GM20431 (cell line): ENCODE data around the gene ABHD14A.
"Not testable (repeated sequence)": the region's sequence is repeated elsewhere in the genome, so short reads cannot be mapped to it uniquely, and the experiment has no call there.

Experiments
- in situ Hi-C: fragments of 300-500 bp; cut with MseI, MboI; formaldehyde crosslinking; loops from one replicate; pipeline ENCODE4 v1.15.0; 2020; ENCODE audit warnings: low sequenced_read_pairs; ENCODE audit not compliant: unreplicated experiment

ABHD14A gene

DNA sequence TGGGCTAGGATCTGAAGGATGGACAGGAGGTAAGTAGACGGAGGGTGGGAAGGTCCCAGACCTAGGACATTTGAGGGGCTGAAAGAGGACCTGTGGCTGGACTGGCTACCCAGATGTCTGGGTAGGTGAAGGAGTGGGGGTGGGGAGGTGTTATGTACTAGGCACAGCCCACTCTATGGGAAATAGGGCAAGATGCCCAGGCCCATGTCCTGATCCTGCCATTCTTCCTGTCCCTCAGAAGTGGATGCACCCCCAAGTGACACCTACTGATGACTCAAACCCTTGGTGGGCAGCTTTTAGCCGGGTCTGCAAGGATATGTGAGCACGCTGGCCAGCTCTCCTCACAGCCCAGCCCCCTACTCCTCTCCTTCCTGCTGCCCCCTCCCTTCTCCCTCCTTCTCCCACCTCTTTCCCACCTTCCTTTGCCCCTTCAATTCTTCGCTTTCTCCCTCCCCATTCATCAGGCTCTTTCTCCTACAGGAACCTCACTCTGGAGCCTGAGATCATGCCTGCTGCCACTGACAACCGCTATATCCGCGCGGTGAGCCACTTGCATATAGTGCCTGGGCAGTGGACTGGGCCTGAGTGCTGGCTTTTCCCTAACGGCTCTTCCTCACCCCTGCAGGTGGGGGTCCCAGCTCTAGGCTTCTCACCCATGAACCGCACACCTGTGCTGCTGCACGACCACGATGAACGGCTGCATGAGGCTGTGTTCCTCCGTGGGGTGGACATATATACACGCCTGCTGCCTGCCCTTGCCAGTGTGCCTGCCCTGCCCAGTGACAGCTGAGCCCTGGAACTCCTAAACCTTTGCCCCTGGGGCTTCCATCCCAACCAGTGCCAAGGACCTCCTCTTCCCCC is 13.7 kb downstream of the ABHD14A start:
- in situ Hi-C loops: no loop called here

DNA sequence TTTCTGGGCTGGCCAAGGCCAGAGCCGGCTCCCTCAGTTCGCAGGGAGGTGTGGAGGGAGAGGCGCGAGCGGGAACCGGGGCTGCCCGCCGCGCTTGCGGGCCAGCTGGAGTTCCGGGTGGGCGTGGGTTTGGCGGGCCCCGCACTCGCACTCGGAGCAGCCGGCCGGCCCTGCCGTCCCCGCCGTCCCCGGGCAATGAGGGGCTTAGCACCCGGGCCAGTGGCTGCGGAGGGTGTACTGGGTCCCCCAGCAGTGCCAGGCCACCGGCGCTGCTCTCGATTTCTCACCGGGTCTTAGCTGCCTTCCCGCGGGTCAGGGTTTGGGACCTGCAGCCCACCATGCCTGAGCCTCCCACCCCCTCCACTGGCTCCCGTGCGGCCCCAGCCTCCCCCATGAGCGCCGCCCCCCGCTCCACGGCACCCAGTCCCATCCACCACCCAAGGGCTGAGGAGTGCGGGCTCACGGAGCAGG is 15.7 kb downstream of the ABHD14A start:
- in situ Hi-C loops: not testable (repeated sequence)

DNA sequence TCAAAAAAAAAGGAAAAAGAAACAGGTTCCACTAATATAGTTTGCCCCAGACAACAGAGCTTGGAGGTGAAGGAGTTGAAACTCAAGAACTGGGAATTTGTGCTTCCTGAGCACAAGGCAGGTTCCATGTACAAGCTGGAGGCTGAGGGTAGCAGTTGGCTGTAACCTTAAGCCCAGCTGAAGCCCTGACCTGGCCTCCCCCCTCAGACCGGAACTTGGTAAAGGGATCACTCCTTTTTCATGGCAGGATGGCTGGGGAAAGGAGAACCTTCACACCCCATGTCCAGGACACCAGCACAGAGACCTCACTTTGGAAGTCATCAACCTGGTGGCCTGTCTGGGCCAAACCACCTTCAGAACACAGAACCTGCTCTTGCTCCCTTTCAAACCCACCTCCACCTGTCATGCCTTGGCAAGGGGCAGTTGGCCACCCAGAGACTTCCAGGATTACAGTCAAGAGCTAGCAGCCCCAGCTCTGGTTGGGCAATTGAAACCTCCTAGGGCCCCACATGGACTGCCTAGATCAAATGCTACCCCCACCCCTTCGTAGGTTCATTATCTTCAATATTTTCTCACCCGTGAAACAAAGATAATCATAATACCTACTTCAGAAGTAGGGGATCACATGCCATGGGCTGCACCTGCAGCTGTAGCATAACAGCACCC is 17.3 kb downstream of the ABHD14A start:
- in situ Hi-C loops: no loop called here

DNA sequence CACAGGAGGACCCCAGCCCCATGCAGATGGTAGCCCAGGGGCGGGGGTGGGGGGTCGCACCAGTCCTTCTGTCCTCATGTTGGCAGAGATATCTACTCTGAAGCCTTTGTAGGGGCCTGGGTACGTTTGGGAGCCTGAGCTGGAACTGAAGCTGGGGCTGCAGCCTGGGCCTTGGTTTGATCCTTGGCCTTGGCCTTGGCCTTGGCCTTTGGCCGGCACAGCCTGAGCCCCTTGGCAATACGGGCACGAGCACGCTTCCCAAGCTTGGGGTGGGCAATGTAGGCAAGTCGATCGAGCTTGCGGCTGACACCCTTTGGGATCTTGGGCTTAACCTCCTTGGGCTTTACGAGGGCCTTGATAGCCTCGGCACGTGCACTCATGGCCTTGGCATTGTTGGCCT is 18.8 kb downstream of the ABHD14A start:
- in situ Hi-C loops: not testable (repeated sequence)

DNA sequence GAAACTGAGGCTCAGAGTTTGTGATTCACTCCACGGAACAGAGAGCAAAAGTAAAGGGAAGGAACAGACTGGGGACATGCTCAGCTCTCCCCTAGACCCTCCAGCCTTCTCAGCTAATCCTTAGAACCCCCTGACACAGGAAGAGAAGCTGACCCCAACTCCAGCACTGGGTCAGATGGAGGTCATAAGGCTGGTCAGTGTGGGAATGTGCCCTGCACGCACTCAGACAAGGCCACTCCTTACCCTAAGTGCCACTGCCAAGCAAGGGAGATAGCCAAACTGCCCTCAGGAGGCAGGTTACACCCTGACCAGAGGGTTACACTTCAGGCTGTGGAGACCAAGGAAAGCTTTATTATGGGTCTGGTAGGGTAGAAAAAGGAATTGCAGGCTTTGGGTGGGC is 19.7 kb downstream of the ABHD14A start:
- in situ Hi-C loops: no loop called here

DNA sequence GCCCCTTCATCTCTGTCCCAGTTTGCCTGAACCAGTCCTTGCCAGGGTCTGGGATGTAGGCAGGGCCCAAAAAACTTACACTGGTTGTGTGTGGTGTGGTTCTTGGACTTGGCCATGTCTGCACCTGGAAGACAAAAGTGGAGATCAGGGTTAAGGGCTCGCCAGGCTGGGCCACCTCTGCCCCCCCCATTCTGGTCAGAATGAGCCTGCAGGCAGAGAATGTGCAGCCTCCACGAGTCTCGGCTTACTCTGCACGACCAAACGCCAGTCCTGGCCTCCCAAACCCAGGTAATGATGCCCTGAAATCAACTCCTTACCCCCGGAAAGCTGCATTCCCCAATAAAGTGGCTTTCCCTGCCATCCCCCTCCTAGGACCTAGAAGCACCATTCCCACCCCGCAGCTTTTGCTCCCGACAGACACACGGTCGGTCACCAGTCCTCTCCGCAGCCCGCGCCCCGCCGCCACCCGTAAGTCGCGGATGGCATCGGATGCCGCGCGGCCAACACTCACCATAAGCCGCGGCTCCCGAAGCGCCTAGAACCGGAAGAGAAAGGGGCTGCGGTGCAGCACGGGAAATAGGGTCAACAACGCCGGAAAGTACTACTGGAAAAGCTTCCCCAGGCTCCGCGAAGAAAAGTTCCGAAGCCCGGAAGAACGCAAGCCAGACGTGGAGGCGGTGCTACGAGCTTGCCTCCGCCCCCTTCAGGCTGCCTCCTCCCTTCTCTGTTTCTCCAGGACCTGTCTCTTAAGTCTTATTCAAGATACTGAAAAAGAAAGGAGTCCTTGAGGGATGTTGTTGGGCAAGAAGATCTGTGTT is 20.7 kb downstream of the ABHD14A start, which contains the start of gene RPL29:
Gene RPL29 (minus strand): TSS at position 550 of the 818 bp plus-strand sequence. CDS start 434 bp downstream, at position 116.
- in situ Hi-C loops: no loop called here

DNA sequence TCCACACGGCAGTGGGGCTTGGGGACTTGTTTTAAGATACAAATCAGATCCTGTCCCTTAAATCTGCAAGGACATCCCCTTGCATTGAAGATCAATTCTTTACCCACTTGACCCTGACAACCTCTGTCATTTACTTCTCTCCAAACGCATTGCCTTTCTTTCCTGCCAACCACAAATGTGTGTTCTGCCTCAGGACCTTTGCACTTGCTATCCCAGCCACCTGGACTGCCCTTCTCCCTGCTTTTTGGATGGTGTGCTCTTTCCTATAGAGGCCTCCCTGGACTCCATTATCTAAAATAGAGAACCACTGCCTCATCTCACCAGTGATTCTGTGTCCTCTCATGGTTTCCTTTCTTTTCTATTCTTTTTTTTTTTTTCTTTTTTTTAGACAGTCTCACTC is 22.3 kb downstream of the ABHD14A start:
- in situ Hi-C loops: no loop called here

DNA sequence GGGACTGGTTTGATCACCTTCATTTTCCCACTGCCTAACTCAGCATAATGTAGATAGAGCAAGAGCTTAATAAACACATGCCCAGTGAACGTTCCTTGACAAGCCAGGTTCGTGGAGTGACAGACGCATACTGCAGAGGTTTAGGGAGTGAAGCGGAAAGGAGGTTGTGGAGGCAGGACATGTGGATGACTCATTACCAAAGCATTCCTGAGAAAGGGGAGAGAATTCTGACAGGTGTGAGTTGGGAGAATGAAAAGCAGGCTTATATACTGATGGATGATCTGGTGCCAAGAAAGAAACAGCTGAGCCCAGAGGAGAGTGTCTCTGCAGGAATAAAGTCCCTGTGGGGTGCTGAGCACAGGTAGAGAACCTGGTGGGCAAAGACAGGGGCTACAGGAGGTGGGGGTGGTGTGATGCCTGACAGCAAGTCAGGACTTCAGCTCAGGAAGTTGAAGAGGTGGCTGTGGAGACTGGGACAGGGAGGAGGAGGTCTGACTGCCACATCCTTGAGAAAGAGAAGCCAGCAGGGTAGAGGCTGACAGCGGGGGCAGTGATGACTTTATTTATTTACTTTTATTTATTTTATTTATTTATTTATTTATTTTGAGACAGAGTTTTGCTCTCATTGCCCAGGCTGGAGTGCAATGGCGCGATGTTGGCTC is 23.2 kb downstream of the ABHD14A start:
- in situ Hi-C loops: no loop called here

DNA sequence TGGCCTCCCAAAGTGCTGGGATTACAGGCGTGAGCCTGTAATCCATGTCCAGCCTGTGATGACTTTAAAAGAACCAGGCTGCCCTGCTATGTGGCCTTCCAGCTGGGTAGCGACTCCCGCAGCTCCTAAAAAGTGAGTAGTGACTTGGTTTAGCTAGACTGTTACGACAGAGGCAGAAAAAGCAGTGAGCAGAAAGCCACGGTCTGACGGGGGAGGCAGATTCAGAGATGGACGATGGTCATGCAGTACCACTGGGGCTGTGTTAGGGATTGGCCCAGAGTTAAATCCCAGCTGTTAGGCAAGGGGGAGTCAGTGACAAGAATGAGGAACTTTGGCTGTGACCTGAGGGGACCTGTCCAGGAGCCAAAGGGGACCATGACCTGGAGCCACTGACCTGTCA is 23.9 kb downstream of the ABHD14A start:
- in situ Hi-C loops: no loop called here

DNA sequence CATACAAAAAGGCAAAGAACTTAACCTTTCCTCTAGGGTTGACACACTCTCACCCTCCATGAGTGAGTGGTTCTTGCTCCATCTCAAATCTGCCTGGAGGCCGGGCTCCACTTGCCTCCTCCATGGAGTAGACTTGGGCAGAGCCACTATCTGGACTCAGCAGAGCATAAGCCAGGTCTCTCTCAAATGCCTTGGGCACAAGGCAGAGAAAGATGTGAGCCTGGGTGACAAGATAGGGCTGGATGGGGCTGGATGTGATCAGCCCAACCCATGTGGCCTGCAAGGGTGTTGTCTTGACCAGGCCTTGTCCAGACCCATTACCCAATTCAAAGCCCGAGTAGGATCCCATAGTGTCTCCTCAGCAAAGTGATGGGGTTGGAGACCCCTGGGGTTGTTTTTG is 25.0 kb downstream of the ABHD14A start:
- in situ Hi-C loops: loop anchor here (10.0 kb wide), 1 partner anchor 125 kb away; no protein-coding TSS in a partner anchor

DNA sequence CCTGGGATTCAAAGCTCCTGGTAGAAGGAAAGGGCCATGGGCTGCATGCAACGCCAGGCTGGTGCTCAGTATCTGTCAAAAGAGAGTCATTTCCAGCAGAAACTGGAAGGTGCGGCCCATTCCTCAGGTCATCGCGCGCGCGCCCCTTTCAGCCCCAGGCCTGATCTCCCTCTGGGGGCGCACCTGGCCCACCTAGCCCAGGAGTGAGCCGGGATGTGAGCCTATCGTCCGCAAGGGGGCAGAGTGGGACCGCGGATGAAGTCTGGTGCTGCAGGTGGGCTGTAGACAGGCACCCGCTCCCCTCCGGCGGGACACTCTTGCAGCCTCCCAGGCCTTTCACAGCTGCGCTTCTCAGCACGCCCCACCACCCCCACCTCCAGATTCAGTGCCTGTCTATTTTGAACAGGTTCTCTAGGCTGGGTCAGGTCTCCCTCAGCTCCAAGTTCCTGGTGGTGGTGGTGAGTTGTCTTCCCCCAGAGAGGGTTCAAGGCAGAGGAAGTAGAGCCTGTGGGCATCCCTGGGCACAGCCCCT is 26.6 kb downstream of the ABHD14A start:
- in situ Hi-C loops: loop anchor here (10.0 kb wide), 1 partner anchor 123 kb away; no protein-coding TSS in a partner anchor

DNA sequence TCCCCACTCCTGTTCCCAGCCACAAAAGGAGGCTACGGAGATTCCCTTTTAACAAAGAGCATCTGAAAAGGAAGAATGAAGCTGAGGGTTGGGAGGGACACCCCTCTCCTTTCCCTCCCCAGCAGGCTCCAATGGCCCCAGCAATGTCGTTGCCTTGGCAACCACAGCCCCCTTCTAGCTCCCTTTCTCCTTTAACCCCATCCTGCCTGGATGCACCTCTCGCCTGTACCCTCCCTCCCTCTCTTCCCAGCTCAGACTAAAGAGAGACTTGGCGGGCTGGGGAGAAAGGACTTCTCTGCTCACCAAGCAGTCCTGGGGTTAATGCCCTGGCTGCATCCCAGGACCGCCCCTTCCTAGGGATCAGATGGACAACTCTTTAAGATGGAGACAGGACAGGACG is 27.9 kb downstream of the ABHD14A start:
- in situ Hi-C loops: loop anchor here (10.0 kb wide), 1 partner anchor 122 kb away; no protein-coding TSS in a partner anchor

DNA sequence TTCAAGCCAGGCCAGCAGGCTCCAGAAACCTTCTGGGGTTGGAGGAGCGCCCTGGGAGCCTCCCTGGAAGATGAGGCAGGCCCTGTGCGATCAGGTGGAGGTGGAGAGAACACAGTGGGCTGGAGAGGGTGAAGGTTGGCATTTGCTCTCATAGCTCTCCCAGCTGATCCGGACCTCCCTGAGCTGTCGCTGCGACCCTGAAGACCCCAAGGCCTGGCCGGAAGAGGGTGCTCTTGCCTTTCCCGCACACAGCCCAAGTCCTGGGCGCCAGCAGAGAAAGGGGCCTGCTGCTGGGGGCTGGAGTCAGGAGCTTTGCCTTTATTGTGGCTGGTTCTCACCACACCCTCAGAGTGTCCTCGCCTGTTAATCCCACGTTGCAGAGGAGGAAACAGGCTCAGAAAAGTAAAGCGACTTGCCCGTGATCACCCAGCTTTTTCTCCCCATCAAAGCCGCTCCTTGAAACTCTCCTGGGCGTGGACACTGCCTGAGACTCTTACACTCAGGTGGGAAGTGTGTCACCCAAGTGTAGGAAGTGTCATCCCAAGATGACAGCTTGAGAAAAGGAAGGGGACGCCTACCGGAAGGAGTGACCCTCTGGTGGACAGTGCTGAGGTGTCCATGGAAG is 29.4 kb downstream of the ABHD14A start:
- in situ Hi-C loops: loop anchor here (10.0 kb wide), 1 partner anchor 121 kb away; no protein-coding TSS in a partner anchor

DNA sequence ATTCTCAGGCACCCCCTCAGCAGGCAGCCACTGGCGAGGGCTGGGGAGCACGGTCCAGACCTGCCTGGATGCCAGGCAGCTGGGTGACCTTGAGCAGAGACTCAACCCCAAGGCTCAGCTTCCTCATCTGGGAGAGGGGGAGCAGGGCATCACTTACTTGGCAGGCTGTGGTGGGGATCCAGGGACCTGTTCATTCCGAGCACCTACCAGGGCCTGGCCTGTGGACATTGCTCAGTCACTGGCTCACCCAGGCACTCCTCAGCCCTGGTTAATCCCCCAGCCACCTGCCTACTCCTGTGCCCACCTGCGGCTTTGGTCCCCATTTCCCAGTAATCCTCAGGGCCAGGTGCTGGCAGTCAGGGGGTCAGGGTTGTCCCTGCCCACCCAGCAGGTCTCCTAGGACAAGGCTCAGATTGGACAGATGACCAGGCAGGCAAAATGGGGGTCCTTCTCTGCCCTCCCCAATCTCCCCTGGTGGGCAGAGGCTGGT is 30.1 kb downstream of the ABHD14A start:
- in situ Hi-C loops: loop anchor here (10.0 kb wide), 1 partner anchor 120 kb away; no protein-coding TSS in a partner anchor

DNA sequence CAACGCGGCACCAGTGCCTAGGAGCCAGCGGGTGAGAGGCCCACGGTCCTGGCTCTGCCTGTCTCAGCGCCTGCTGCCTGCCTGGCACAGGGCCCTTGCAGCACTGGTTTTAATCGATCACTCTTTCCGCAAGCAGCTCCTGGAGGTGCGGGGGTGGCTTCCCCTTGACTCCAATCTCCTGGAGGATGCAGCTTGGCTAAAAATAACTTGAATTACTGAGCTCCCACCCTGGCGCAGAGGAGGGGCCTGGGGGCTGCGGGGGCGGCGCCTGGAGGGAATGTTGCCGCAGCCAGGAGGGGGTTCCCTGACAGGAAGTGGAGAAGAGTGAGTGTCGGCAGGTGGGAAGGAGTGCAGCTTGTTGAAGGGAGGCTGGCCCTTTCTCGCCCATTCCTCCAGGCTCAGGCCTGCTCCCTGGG is 30.7 kb downstream of the ABHD14A start:
- in situ Hi-C loops: loop anchor here (10.0 kb wide), 1 partner anchor 119 kb away; no protein-coding TSS in a partner anchor

DNA sequence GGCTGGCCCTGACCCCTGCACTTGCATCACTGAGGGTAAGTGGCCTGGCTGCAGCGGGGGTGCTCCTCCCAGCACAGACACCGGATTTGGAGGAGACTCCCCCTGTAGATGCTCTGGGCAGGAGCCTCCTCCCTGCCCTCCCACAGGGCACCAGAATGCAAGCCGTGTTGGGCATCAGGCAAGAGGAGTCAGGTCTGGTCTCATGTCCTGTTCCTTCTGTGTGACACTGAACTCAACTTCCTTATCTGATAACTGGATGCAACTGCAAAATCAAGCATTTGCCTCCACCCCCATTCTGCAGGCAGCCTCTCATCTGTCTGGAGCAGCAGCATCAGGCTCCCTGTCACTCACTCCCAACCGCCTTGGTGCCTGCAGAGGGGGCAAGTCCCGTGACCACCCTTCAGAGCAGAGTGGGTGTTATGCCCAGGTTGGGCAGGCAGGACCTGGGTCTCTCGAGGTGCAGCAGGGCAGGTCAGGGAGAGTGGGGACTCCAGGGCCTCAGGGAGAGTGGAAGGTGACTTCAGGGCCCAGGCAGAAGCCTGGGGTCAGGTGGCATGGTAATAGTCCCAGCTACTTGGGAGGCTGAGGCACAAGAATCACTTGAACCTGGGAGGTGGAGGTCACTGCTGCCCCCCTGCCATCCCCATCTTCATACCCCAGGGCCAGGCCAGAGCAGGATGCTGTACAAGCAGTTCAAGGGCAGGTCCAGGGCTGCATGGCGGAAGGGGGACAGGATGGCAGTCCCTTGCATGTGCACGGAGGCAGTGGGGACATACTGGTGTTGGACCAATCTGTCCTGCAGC is 31.4 kb downstream of the ABHD14A start:
- in situ Hi-C loops: loop anchor here (10.0 kb wide), 1 partner anchor 119 kb away; no protein-coding TSS in a partner anchor

DNA sequence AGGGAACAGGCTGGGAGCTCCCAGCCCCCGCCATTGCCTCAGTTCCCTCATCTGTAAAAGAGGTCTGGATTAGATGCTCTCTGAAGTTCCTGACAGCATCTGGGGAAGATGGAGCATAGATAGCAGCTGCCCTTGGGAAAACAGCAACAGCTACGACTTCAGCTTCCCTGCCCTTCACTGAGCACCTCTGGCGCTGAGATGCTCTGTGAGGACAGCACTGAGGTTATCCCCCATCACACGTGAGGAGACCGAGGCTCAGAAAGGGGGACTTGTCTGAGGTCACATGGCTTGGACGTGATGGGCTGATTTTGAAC is 31.9 kb downstream of the ABHD14A start:
- in situ Hi-C loops: loop anchor here (10.0 kb wide), 1 partner anchor 118 kb away; no protein-coding TSS in a partner anchor

DNA sequence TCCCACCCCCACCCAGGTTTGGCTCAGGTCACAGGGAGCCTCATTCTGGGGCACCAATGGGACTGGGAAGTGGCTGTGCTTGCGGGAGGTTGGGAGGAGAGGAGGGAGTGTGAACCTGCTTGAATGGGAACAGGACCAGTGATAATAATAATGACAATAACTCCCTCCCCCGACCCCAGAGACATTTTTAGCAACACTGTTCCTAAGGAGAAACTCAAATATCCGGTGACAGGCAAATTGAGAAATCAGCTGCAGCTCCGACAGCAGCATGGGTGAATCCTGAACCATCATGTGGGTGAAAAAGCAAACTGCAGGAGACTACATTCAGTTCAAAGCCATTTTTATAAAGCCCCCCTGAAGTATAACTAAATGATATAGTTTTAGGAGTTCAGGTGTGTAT is 32.4 kb downstream of the ABHD14A start:
- in situ Hi-C loops: loop anchor here (10.0 kb wide), 1 partner anchor 118 kb away; no protein-coding TSS in a partner anchor
